Activated CD4-positive, alpha-beta T cell treated with anti-CD3 and anti-CD28 coated beads, Interleukin-2, Interleukin-6, amounts not matched to agents 100 ng/mL and 50 ng/mL, durations not matched to agents 16 hours and 8 hours (primary cell): Measurements from ENCODE around the gene HMGB4.

Source experiments
- DNase-seq: peaks from one replicate; pipeline ENCODE4 v3.0.0-alpha.2; 2020

Gene HMGB4

GRCh38 chr1:33902486-33903209 is 38.8 kb downstream of the HMGB4 start:
- DNase-seq: no peak

GRCh38 chr1:33903210-33903589 is 39.3 kb downstream of the HMGB4 start:
- DNase-seq: no peak

- no peak for DNase-seq
Observed at GRCh38 chr1:33905241-33905640, 41.4 kb downstream of the HMGB4 start.

- DNase-seq: no peak
Observed at GRCh38 chr1:33906156-33906555, 42.3 kb downstream of the HMGB4 start.

- DNase-seq: no peak
Observed at GRCh38 chr1:33908324-33908956, 44.6 kb downstream of the HMGB4 start.
